Measurements from ENCODE around the gene EIF4E1B.

EIF4E1B gene

GRCh38 chr5:176662371-176663333 lies 32.2 kb downstream of the EIF4E1B start:
- DNase-seq: no peak

GRCh38 chr5:176663566-176663965 lies 33.1 kb downstream of the EIF4E1B start:
- no peak for DNase-seq

- no peak for DNase-seq
Observed at GRCh38 chr5:176664479-176664878, 34.0 kb downstream of the EIF4E1B start.

GRCh38 chr5:176664886-176665285 lies 34.4 kb downstream of the EIF4E1B start:
- no peak for DNase-seq

DNA sequence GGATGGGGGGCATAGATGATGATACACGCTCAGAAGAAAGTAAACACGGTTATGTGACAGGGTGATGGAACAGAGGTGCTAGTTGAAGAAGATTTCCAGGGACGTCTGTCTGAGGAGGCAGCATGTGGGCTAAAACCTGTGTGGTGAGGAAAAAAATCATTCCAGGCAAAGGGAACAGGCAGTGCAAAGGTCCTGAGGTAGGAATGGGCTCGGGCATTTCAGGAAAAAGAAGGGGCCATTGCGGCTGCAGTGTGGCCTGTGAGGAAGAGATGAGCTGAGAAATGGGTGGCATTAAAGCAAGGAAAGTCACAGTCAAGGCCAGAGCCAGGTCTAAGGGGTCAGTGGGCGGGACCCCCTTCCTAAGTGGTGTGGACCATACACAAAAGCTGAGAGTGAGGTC lies 35.0 kb downstream of the EIF4E1B start:
- DNase-seq: no peak

- no peak for DNase-seq
Observed at GRCh38 chr5:176667637-176668036, 37.2 kb downstream of the EIF4E1B start.

DNA sequence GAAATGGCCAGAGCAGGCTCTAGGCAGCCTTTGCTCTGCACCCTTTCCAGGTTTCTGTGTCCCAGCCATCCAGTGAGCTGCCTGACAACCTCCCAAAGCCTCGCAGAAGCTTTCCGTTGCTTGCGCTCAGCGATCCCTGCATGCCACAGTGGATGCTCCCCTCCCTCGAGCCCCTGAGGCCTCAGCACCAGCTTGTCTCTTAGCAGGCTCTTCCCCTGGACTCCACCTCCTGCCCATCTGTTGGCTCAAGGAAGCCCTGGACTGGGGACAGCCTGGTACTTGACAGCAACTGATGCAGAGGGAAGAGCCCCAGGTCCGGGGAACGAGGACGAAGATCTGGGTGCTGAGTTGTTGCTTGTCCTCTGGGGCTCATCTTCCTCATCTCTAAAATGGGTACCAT lies 40.0 kb downstream of the EIF4E1B start:
- no peak for DNase-seq

DNA sequence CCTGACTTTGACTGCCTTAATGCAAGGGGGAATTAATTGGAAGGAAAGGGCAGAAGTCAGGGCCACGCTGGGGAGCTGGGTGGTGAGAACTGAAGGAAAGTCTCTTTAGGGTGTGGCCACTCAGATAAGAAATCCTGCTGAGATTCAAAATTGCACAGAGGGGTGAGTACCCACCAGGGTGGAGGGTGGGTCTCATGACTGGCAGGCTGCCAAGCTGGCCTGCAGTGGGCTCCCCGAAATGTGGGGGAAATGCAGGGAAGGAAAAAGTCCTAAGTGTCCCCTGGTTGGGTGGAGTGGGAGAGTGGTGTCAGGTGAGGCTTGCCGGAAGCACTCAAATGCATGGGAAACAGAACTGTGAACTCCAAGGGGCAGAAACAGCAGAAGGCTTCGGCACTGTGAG lies 40.9 kb downstream of the EIF4E1B start:
- no peak for DNase-seq

DNA sequence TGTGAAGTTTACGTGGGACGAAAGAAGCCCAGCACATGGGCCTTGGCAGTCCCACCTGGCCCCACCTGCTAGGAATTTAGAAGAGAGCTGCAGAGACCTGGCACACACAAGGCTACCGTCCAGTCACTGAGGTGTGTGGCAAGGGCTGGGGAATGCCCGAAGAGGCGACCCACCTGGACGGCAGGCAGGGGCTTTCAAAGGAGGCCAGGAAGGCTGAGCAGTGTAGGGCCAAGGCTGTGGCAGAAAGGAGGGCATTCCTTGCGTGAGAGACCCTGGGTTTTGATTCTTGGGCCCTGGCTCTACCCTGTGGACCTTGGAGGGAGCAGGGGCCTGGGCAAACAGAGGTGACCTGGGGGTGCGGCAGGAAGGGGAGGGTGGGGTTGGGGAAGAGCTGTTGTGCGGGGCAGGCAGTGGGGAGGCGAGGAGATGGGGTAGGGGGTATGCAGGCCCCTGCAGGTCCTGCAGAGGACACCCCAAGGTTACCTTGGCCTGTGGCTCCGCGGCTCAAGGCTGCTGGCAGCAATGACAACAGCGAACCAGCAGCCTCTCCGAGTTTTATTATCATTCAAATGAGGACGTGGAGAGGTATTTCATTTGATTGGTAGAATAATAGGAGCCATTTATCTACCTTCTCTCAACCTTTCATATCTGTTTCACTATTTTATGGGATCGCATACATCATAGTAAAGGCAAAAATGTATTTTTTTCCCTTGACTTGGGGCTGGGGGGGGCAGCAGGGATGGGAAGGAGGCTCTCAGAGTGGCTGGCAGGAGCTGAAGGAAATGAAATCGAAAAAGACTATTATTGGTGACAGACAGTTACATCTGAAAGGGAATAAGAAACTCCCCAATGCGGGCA lies 41.6 kb downstream of the EIF4E1B start:
- no peak for DNase-seq

DNA sequence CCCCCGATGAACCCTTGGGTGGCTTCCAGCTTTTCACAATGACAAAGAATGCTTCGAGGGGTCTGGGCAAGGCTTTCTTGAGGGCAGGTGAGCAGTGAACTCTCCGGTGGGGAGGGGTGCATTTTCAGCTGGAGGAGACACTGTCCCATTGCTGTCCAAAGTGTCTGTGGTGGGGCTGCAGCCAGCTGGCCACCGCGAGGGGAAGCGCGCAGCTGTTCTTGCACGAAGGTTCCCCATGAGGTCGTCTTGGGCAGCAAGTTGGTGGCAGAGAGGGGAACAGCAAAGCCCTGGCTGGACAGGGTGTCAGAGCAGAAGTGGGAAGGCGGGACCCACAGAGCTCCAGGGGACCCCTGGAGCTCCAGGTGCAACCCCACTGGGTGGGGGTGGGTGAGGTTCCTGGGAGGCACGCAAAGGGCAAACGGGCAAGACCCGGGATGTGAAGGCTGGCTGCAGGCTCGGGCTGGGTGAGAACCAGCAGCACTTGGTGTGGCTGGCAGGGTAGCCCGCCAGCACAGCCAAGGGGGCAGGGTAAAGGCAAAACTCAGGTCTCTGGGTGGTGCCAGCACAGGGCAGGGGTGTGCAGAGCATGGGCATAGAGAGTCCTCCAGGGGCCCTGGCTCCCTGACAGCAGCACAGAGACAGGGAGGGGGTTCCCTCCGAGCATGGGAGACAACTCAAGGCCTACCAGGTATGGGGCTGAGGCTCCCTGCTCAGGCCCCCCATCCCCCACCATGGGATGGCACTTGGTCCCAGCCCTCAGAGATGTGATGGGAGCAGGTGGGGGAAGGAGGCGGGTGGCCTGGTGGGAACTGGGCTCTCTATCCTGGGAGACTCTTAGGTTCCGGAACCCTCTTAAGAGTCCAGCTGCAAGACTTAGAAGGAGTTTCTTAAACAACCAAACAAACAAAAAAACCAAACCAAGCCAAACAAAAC lies 43.4 kb downstream of the EIF4E1B start:
- DNase-seq: no peak

- no peak for DNase-seq
Observed at GRCh38 chr5:176674799-176675198, 44.3 kb downstream of the EIF4E1B start.

- no peak for DNase-seq
Observed at GRCh38 chr5:176675676-176676360, 45.3 kb downstream of the EIF4E1B start.

- no peak for DNase-seq
Observed at GRCh38 chr5:176676361-176676824, 45.9 kb downstream of the EIF4E1B start.

- DNase-seq: peak in 1 of 51 donors; percentile 40
Observed at GRCh38 chr5:176677209-176677939, 46.9 kb downstream of the EIF4E1B start.

DNA sequence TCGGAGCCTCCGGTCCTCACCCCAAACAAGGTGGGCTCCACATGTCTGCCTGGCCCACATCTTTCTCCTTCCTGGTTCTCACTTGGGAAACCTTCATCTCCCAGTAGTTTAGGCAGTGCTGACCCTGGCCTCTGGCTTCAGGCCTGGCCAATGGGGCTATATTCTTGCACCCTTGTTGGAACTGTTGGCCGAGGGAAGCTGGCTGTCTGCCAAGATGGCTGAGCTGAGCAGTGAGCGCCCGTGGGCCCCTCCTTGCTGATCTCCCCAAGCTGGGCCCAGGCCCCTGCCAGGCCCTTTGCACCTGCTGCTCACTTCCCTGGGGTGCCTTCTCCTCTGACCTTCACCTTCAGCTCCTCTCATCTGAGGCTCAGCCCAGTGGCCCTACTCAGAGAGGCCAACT lies 48.1 kb downstream of the EIF4E1B start:
- no peak for DNase-seq

DNA sequence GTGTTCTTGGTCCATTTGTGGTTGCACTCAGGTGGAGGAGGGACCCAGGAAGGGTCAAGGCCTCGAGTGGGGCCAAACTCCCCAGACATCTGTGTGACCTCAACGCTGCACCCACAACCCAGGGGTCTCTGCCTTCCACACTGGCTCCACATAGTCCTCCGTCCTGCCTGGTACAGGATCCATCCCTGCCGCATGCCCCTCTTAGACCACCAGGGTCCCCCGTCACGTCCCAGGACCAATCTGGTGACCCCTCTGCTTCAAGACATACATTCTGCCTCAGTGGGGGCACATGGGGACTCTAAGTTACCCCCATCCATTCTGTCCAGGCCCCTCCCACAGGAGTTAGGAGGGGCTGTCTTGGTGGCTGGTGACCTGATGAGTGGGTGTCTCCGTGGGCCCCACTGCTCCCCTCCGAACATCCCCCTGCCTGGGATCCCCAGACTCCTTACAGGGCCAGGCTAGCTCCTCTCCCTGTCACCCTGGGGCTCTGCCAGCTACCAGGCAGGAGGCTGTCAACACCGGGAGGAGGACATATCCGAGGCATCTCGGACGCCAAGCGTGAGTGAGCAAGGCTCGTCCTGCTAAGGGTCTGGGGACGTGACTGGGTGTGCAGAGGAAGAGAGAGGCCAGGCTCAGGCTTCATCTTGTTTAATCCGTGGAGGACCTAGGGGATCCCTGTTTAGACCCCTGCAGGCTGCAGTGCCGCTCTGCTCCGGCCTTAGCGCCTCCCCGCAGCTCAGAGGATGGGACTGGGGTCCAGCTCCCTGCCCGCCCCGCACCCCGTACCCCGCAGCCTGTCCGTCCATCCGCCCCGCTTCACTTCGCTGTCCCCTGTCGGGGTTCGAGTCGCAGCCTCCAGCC lies 49.1 kb downstream of the EIF4E1B start:
- DNase-seq: no peak

DNA sequence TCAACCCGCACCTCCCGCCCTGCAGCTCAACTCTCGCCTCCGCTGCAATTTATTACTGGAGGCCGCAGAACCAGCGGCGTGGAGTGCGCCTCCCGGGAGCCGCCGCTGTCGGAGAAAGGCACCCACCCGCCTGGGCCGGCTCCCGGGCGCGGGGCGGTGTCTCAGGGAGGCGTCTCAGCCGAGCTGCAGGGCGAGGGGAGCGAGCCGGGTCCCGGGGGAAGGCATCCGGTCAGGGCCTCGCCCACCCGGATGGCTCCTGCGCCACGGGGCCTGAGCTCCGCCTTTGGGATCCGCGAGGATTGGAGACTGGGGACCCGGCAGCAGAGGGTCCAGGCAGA lies 49.7 kb downstream of the EIF4E1B start:
- no peak for DNase-seq

GRCh38 chr5:176682016-176682531 lies 51.6 kb downstream of the EIF4E1B start:
- DNase-seq: no peak

DNA sequence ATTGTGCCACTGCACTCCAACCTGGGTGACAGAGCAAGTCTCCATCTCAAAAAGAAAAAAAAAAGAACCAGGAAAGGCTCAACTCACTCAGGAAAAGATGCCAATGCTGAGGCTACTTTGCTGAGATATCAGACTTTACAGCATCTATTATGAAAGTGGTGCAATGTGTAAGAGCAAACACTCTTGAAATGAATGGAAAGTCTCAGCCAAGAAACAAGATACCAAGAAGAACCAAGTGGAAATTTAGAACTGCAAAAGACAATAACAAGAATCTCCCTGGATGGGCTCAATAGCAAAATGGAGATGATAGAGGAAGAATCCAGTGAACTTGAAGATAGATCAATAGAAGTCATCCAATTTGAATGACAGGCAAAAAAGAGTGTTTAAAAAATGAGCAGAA lies 54.5 kb downstream of the EIF4E1B start:
- no peak for DNase-seq

All from hypothalamus (tissue), 51 donors.